HepG2 (cell line): ENCODE measurements around the gene EXOC6B. TPM values are rescaled to one million over a fixed set of nuclear protein-coding genes. Genes with fewer than 3 reads are reported as not detected.
A peak's percentile ranks its signal among the peaks of the same experiment; 100 is the strongest.

Experiments used
- CAMTA2 ChIP-seq: sonication (generic); formaldehyde crosslinking; IDR thresholded peaks from 2 replicates; pipeline ENCODE4 v1.4.0; 2020; ENCODE audit warnings: mild to moderate bottlenecking, missing genetic modification reagents, borderline replicate concordance
- CSRNP2 ChIP-seq: sonication (generic); formaldehyde crosslinking; conservative IDR thresholded peaks from 2 replicates; pipeline ENCODE4 v1.8.0; 2022; ENCODE audit warnings: low read depth, missing genetic modification reagents
- HNRNPUL1 ChIP-seq: fragments of 200-400 bp; formaldehyde crosslinking; IDR thresholded peaks from 2 replicates; pipeline ENCODE4 v1.6.1; 2017; ENCODE audit warnings: low read depth, mild to moderate bottlenecking, low read length, moderate library complexity
- MXD3 ChIP-seq: IDR thresholded peaks from 2 replicates; pipeline ENCODE4 v1.6.1; 2016; ENCODE audit warnings: mild to moderate bottlenecking, missing biosample characterization, missing genetic modification reagents
- NFE2 ChIP-seq: sonication (generic); formaldehyde crosslinking; IDR thresholded peaks from 2 replicates; pipeline ENCODE4 v1.4.0; 2020; ENCODE audit warnings: missing genetic modification reagents
- RARA ChIP-seq: IDR thresholded peaks from 2 replicates; pipeline ENCODE4 v1.6.1; 2016; ENCODE audit warnings: missing genetic modification reagents, missing compliant biosample characterization
- TAF15 ChIP-seq: fragments of 200-400 bp; formaldehyde crosslinking; IDR thresholded peaks from one replicate; pipeline ENCODE4 v1.6.1; 2018; ENCODE audit warnings: mild to moderate bottlenecking, low read depth, low read length; ENCODE audit not compliant: poor library complexity, severe bottlenecking
- THYN1 ChIP-seq: sonication (generic); formaldehyde crosslinking; IDR thresholded peaks from 2 replicates; pipeline ENCODE4 v1.8.1; 2023; ENCODE audit warnings: low read depth, mild to moderate bottlenecking, moderate library complexity, missing genetic modification reagents, borderline replicate concordance
- ZBTB44 ChIP-seq: sonication (generic); formaldehyde crosslinking; IDR thresholded peaks from 2 replicates; pipeline ENCODE4 v1.4.0; 2020; ENCODE audit warnings: missing genetic modification reagents
- ZBTB8A ChIP-seq: sonication (generic); formaldehyde crosslinking; IDR thresholded peaks from 2 replicates; pipeline ENCODE4 v1.4.0; 2020; ENCODE audit warnings: mild to moderate bottlenecking, low read depth, missing genetic modification reagents, borderline replicate concordance
- ZNF138 ChIP-seq: sonication (generic); formaldehyde crosslinking; IDR thresholded peaks from 2 replicates; pipeline ENCODE4 v1.5.0; 2020; ENCODE audit warnings: mild to moderate bottlenecking, low read depth, missing genetic modification reagents
- ZNF251 ChIP-seq: sonication (generic); formaldehyde crosslinking; IDR thresholded peaks from 2 replicates; pipeline ENCODE4 v1.9.0; 2021; ENCODE audit warnings: mild to moderate bottlenecking, missing genetic modification reagents
- ZNF333 ChIP-seq: sonication (generic); formaldehyde crosslinking; IDR thresholded peaks from 2 replicates; pipeline ENCODE4 v1.4.0; 2020; ENCODE audit warnings: mild to moderate bottlenecking, missing genetic modification reagents, borderline replicate concordance
- ZNF350 ChIP-seq: sonication (generic); formaldehyde crosslinking; IDR thresholded peaks from 2 replicates; pipeline ENCODE4 v1.4.0; 2020; ENCODE audit warnings: mild to moderate bottlenecking, low read depth, missing genetic modification reagents, borderline replicate concordance
- ZNF670 ChIP-seq: sonication (generic); formaldehyde crosslinking; IDR thresholded peaks from 2 replicates; pipeline ENCODE4 v1.8.0; 2022; ENCODE audit warnings: mild to moderate bottlenecking, missing genetic modification reagents, borderline replicate concordance
- polyA plus RNA-seq, 8 experiments: library from polyadenylated mRNA; depleted of rRNA in 3 of 8; stranded (reverse) in 7 of 8; unstranded in 1 of 8; fragments of >200 nt; fragmentation: Illumina TruSeq in 4 of 8; extraction: Trizol in 4 of 8; gene quantifications; 2 replicates each; pipeline versions ENCODE4 v1.2.1 to v1.2.3, GENCODE V29; 2011 to 2016; ENCODE audit warnings: low read depth in 4 of 8, missing spikeins in 1 of 8, mixed read lengths in 1 of 8; ENCODE audit not compliant: insufficient read depth in 1 of 8
- total RNA-seq, 5 experiments: library from RNA; depleted of rRNA; stranded (reverse); fragments of >200 nt; fragmentation: Illumina TruSeq; extraction: Trizol; gene quantifications; 2 replicates each; pipeline ENCODE4 v1.2.3, GENCODE V29; 2016; ENCODE audit warnings: low read depth in 1 of 5
- TF ChIP-seq, protein P1 (sequence below): sonication (generic); formaldehyde crosslinking; IDR thresholded peaks from 2 replicates; pipeline ENCODE4 v1.5.0; 2020; ENCODE audit warnings: mild to moderate bottlenecking, missing genetic modification reagents, moderate library complexity
- TF ChIP-seq, protein P2 (sequence below): sonication (generic); formaldehyde crosslinking; IDR thresholded peaks from 2 replicates; pipeline ENCODE4 v1.5.1; 2020; ENCODE audit warnings: mild to moderate bottlenecking, missing genetic modification reagents

The EXOC6B gene
- total and polyA plus RNA-seq, 2 of the 13 experiments (the other 11 are each of a cell fraction or from before 2014, with no cell fraction given): 9.1 to 15.9 TPM

DNA sequence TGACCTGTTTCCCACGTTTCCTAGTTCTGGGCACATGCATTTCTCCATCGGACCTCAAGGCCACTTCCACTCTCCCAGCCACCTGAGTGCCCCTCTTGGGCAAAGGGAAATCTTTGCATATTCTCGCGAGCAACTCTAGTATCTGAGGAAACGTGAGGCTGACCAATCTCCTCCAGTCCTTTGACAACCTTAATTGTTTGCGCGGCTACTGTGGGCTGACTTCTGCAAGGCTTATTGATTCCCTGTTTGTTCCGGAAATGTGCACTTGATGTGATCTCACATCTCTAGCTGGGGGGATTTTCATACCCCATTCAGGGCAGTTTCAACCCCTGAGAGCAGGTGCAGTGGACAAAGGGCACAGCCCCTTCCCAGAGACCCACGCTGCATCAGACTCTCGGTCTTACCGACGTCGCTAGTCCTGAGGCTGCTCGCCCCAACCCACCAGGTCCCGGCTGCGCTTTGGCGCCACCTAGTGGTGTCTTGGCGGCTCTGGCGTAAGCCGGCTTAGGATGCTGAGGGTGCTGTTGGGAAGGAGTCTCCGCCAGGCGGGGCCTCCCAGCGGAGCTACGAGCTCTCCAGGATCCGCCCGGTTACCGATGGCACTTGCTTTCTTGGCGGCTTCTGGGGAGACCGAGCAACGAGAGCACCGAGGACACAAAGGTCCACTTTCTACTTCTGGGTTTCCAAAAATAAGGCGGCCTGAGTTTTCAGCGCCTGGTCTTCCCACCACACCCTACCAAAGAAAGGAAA is 36.6 kb upstream of the EXOC6B start (continued):
- TF ChIP-seq ZBTB44 (CRISPR knock-in tag) (no peak), ZNF350 (CRISPR knock-in tag) (peak; percentile 89; the same call in 1 of the 2 replicates), CAMTA2 (peak; percentile 92), THYN1 (no peak), ZNF333 (no peak), ZNF251 (no peak), CSRNP2 (no peak), NFE2 (CRISPR knock-in tag) (no peak), MXD3 (CRISPR knock-in tag) (no peak), ZBTB8A (CRISPR knock-in tag) (no peak), TAF15 (no peak), ZNF138 (CRISPR knock-in tag) (peak; percentile 40; the same call in 1 of the 2 replicates), HNRNPUL1 (no peak), ZNF670 (no peak), RARA (CRISPR knock-in tag) (no peak)
- TF ChIP-seq, protein P1, sequence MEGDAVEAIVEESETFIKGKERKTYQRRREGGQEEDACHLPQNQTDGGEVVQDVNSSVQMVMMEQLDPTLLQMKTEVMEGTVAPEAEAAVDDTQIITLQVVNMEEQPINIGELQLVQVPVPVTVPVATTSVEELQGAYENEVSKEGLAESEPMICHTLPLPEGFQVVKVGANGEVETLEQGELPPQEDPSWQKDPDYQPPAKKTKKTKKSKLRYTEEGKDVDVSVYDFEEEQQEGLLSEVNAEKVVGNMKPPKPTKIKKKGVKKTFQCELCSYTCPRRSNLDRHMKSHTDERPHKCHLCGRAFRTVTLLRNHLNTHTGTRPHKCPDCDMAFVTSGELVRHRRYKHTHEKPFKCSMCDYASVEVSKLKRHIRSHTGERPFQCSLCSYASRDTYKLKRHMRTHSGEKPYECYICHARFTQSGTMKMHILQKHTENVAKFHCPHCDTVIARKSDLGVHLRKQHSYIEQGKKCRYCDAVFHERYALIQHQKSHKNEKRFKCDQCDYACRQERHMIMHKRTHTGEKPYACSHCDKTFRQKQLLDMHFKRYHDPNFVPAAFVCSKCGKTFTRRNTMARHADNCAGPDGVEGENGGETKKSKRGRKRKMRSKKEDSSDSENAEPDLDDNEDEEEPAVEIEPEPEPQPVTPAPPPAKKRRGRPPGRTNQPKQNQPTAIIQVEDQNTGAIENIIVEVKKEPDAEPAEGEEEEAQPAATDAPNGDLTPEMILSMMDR (CRISPR knock-in tag): peak; percentile 100
- TF ChIP-seq, protein P2, sequence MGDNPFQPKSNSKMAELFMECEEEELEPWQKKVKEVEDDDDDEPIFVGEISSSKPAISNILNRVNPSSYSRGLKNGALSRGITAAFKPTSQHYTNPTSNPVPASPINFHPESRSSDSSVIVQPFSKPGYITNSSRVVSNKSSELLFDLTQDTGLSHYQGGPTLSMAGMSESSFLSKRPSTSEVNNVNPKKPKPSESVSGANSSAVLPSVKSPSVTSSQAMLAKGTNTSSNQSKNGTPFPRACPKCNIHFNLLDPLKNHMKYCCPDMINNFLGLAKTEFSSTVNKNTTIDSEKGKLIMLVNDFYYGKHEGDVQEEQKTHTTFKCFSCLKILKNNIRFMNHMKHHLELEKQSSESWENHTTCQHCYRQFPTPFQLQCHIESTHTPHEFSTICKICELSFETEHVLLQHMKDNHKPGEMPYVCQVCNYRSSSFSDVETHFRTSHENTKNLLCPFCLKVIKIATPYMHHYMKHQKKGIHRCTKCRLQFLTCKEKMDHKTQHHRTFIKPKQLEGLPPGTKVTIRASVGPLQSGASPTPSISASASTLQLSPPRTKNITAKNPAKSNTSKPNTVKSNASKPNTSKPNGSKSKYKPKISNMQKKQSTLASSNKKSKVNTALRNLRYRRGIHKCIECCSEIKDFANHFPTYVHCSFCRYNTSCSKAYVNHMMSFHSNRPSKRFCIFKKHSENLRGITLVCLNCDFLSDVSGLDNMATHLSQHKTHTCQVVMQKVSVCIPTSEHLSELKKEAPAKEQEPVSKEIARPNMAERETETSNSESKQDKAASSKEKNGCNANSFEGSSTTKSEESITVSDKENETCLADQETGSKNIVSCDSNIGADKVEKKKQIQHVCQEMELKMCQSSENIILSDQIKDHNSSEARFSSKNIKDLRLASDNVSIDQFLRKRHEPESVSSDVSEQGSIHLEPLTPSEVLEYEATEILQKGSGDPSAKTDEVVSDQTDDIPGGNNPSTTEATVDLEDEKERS (CRISPR knock-in tag): peak; percentile 43; the same call in 1 of the 2 replicates
